ENCODE data around the gene TCOF1. TPM values are rescaled to one million over a fixed set of nuclear protein-coding genes. Genes with fewer than 3 reads are reported as not detected.

The TCOF1 gene
- total and polyA plus RNA-seq, 2 donors (not counting 1 experiment from before 2014, with no cell fraction given), result 30.9 to 62.4 TPM

GRCh38 chr5:150399524-150400211, 42.2 kb downstream of the TCOF1 start:
- Mint-ChIP-seq H3K4me1 (peaks cover 50% of the 10 kb centered on the region), H3K4me3 (peak overlapping the region; percentile 40), H3K27me3 (no peaks in the 10 kb centered on the region), H3K9me3 (ENCODE audit: insufficient read depth) (no peaks in the 10 kb centered on the region), H3K27ac (peak overlapping the region; percentile 88)
- ChIA-PET CTCF (interaction anchor here (0.6 to 15.8 kb wide), 15 partner anchors 7 to 308 kb away, joined by 3 to 396 read pairs (median 5); partner anchors contain the start of genes CD74 and RPS14), POLR2A (interaction anchor here (1.2 to 15.5 kb wide), 7 partner anchors 9 to 853 kb away, joined by 3 to 286 read pairs (median 13); partner anchors contain the start of genes CD74, GM2A and RPS14)
- H3K27ac ChIP-seq (ENCODE audit: low read length in 2 of 2), result peak overlapping the region; percentile 54 to 64
- TF ChIP-seq, protein P1, sequence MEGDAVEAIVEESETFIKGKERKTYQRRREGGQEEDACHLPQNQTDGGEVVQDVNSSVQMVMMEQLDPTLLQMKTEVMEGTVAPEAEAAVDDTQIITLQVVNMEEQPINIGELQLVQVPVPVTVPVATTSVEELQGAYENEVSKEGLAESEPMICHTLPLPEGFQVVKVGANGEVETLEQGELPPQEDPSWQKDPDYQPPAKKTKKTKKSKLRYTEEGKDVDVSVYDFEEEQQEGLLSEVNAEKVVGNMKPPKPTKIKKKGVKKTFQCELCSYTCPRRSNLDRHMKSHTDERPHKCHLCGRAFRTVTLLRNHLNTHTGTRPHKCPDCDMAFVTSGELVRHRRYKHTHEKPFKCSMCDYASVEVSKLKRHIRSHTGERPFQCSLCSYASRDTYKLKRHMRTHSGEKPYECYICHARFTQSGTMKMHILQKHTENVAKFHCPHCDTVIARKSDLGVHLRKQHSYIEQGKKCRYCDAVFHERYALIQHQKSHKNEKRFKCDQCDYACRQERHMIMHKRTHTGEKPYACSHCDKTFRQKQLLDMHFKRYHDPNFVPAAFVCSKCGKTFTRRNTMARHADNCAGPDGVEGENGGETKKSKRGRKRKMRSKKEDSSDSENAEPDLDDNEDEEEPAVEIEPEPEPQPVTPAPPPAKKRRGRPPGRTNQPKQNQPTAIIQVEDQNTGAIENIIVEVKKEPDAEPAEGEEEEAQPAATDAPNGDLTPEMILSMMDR (IDR thresholded peaks at IDR 0.05), result no peak
- no peak for TF ChIP-seq EZH2 (IDR thresholded peaks at IDR 0.05; ENCODE audit: borderline replicate concordance, insufficient read depth, low read depth, low read length, poor library complexity, severe bottlenecking)
- intact Hi-C loops (cut with micrococcal nuclease), result no loop called here
- peak overlapping the region; percentile 7 for H3K4me2 ChIP-seq (replicated peaks; ENCODE audit: low read depth, low read length, poor library complexity, severe bottlenecking)
- H3K79me2 ChIP-seq (ENCODE audit: control insufficient read depth, insufficient read depth, low read length), result no peaks in the 10 kb centered on the region
- no peaks in the 10 kb centered on the region for H3K9me3 ChIP-seq (ENCODE audit: control extremely low read depth in 1 of 3, control insufficient read depth in 2 of 3, insufficient read depth in 1 of 3, low read length in 2 of 3)
- 40% methylated on average over 1 of the region's 11 CpGs for WGBS (ENCODE audit: insufficient coverage)
- ATAC-seq (ENCODE audit: low read depth) (peak; percentile 3), DNase-seq (peak; percentile 84)
- peaks cover 3 to 40% of the 10 kb centered on the region in 2 donors for H3K4me1 ChIP-seq (ENCODE audit: control insufficient read depth in 2 of 2, insufficient read depth in 2 of 2, low read length in 2 of 2)
- no peaks in the 10 kb centered on the region for H3K27me3 ChIP-seq (replicated peaks in 1 of 4; ENCODE audit: control extremely low read depth in 1 of 4, control insufficient read depth in 3 of 4, insufficient read depth in 4 of 4, low read length in 3 of 4)
- no peak overlapping the region for H3K9ac ChIP-seq (ENCODE audit: low read length)
- H2AFZ ChIP-seq (ENCODE audit: insufficient read depth, low read depth, low read length, poor library complexity, severe bottlenecking), result no peak overlapping the region
- H4K20me1 ChIP-seq (ENCODE audit: control insufficient read depth, insufficient read depth, low read length, poor library complexity, severe bottlenecking), result peaks cover 91% of the 10 kb centered on the region
- no peak overlapping the region for H3K4me3 ChIP-seq (ENCODE audit: control extremely low read depth in 1 of 5, extremely low read depth in 1 of 5, insufficient read depth in 1 of 5, low read depth in 2 of 5, low read length in 4 of 5)
- peaks cover 2 to 83% of the 10 kb centered on the region in 2 experiments for H3K36me3 ChIP-seq (replicated peaks in 1 of 2; ENCODE audit: control extremely low read depth in 1 of 2, control insufficient read depth in 1 of 2, extremely low read depth in 1 of 2, insufficient read depth in 2 of 2, low read length in 1 of 2)
